WI38 (cell line): ENCODE results near the gene PDS5A.
"Not testable (repeated sequence)": the region's sequence is repeated elsewhere in the genome, so short reads cannot be mapped to it uniquely, and the experiment has no call there.

Source experiments
- H3K4me3 ChIP-seq: 2 replicates; pipeline ENCODE4 v1.5.1; 2011; ENCODE audit warnings: low read depth, mild to moderate bottlenecking, control low read depth, low read length
- CTCF ChIP-seq: IDR thresholded peaks from 2 replicates; pipeline ENCODE4 v1.5.1; 2012; ENCODE audit warnings: low read depth, mild to moderate bottlenecking, control low read depth, low read length

The PDS5A gene

DNA sequence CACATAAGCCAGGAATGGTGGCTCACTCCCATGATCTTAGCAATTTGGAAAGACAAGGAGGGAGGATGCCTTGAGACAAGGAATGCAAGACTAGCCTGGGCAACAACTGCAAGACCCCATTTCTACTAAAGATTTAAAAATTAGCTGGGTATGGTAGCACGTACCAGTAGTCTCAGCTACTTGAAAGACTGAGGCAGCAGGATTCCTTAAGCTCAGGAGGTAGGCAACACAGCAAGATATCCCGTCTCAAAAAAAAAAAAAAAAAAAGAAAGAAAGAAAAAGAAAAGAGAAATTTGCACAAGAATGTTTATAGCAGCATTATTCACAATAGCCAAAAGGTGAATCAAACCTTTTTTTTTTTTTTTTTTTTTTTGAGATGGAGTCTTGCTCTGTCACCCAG is 29.7 kb downstream of the PDS5A start:
- no peak for TF ChIP-seq CTCF
- H3K4me3 ChIP-seq: no peak overlapping the region

DNA sequence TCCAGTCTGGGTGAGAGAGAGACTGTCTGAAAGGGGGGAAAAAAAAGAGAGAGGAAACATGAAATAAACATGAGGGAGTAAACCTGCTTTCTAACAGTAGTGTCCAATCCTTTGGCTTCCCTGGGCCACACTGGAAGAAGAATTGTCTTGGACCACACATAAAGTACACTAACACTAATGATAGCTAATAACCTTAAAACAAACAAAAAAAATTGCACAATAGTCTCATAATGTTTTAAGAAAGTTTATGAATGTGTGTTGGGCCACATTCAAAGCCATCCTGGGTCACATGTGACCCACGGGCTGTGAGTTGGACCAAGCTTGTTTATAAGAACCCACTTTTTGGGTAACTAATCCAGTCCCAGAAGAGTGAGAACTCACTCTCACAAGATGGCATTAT is 30.3 kb downstream of the PDS5A start:
- no peak for TF ChIP-seq CTCF

GRCh38 chr4:39944245-39944644 is 33.5 kb downstream of the PDS5A start:
- H3K4me3 ChIP-seq: not testable (repeated sequence)

More for the DNA sequence above, 30.3 kb downstream of the PDS5A start:
- H3K4me3 ChIP-seq: no peak overlapping the region

DNA sequence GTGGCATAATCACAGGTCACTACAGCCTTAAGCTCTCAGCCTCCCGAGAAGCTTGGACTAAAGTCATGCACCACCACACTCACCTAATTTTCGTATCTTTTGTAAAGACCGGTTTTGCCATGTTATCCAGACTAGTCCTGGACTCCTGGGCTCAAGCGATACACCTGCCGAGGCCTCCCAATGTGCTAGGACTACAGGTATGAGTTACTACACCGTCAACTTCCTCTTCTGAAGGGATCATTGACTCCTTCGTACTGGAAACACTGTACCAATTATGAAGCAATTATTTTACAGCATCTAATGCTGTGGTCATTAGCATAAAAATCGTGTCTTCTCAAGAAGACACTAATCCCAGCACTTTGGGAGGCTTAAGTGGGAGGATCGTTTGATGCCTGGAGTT is 35.2 kb downstream of the PDS5A start:
- no peak for TF ChIP-seq CTCF
- no peak overlapping the region for H3K4me3 ChIP-seq

- H3K4me3 ChIP-seq: no peak overlapping the region
- no peak for TF ChIP-seq CTCF
Observed at GRCh38 chr4:39941682-39942217, 36.0 kb downstream of the PDS5A start.

- no peak for TF ChIP-seq CTCF
- H3K4me3 ChIP-seq: no peak overlapping the region
Observed at GRCh38 chr4:39937683-39938268, 39.9 kb downstream of the PDS5A start.

GRCh38 chr4:39936565-39937418 is 40.9 kb downstream of the PDS5A start:
- H3K4me3 ChIP-seq: no peak overlapping the region
- no peak for TF ChIP-seq CTCF
